SK-N-SH (cell line): ENCODE data around the gene MYLK3.

Experiments used
- CTCF ChIP-seq: fragments of 200-600 bp; sonication (generic); IDR thresholded peaks from 2 replicates; pipeline ENCODE4 v1.6.1; 2017; ENCODE audit warnings: antibody characterized with exemption, mild to moderate bottlenecking, moderate library complexity
- MEF2A ChIP-seq: IDR thresholded peaks from 2 replicates; pipeline ENCODE4 v1.4.0; 2012; ENCODE audit warnings: low read depth, borderline replicate concordance
- NRF1 ChIP-seq: IDR thresholded peaks from 2 replicates; pipeline ENCODE4 v1.6.1; 2012; ENCODE audit warnings: low read depth, mild to moderate bottlenecking, low read length
- POLR2AphosphoS5 ChIP-seq: IDR thresholded peaks from 2 replicates; pipeline ENCODE4 v1.6.1; 2012; ENCODE audit warnings: low read depth, low read length
- RAD21 ChIP-seq: IDR thresholded peaks from 2 replicates; pipeline ENCODE4 v1.6.1; 2012; ENCODE audit warnings: mild to moderate bottlenecking, low read length
- SIN3A ChIP-seq: IDR thresholded peaks from 2 replicates; pipeline ENCODE4 v1.6.1; 2012; ENCODE audit warnings: low read depth, mild to moderate bottlenecking, low read length, moderate library complexity, borderline replicate concordance
- TAF1 ChIP-seq: IDR thresholded peaks from 2 replicates; pipeline ENCODE4 v1.6.1; 2012; ENCODE audit warnings: low read depth, mild to moderate bottlenecking, low read length, moderate library complexity, borderline replicate concordance
- USF1 ChIP-seq: IDR thresholded peaks from 2 replicates; pipeline ENCODE4 v1.4.0; 2012; ENCODE audit warnings: low read depth, borderline replicate concordance
- YY1 ChIP-seq: IDR thresholded peaks from 2 replicates; pipeline ENCODE4 v1.4.0; 2012; ENCODE audit warnings: low read depth, mild to moderate bottlenecking
- TF ChIP-seq, protein P1 (sequence below): IDR thresholded peaks from 2 replicates; pipeline ENCODE4 v1.6.1; 2012; ENCODE audit warnings: mild to moderate bottlenecking, low read depth, low read length, moderate library complexity

GRCh38 chr16:46737621-46738214 is 10.4 kb downstream of the MYLK3 start:
- TF ChIP-seq CTCF = no peak
- no peak for TF ChIP-seq USF1
- TF ChIP-seq POLR2AphosphoS5 = no peak
- no peak for TF ChIP-seq SIN3A
- no peak for TF ChIP-seq MEF2A
- TF ChIP-seq, protein P1, sequence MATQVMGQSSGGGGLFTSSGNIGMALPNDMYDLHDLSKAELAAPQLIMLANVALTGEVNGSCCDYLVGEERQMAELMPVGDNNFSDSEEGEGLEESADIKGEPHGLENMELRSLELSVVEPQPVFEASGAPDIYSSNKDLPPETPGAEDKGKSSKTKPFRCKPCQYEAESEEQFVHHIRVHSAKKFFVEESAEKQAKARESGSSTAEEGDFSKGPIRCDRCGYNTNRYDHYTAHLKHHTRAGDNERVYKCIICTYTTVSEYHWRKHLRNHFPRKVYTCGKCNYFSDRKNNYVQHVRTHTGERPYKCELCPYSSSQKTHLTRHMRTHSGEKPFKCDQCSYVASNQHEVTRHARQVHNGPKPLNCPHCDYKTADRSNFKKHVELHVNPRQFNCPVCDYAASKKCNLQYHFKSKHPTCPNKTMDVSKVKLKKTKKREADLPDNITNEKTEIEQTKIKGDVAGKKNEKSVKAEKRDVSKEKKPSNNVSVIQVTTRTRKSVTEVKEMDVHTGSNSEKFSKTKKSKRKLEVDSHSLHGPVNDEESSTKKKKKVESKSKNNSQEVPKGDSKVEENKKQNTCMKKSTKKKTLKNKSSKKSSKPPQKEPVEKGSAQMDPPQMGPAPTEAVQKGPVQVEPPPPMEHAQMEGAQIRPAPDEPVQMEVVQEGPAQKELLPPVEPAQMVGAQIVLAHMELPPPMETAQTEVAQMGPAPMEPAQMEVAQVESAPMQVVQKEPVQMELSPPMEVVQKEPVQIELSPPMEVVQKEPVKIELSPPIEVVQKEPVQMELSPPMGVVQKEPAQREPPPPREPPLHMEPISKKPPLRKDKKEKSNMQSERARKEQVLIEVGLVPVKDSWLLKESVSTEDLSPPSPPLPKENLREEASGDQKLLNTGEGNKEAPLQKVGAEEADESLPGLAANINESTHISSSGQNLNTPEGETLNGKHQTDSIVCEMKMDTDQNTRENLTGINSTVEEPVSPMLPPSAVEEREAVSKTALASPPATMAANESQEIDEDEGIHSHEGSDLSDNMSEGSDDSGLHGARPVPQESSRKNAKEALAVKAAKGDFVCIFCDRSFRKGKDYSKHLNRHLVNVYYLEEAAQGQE = no peak
- TF ChIP-seq TAF1 = no peak
- no peak for TF ChIP-seq NRF1
- no peak for TF ChIP-seq YY1
- no peak for TF ChIP-seq RAD21
